Measurements from ENCODE around the gene ZNF334.

The ZNF334 gene

DNA sequence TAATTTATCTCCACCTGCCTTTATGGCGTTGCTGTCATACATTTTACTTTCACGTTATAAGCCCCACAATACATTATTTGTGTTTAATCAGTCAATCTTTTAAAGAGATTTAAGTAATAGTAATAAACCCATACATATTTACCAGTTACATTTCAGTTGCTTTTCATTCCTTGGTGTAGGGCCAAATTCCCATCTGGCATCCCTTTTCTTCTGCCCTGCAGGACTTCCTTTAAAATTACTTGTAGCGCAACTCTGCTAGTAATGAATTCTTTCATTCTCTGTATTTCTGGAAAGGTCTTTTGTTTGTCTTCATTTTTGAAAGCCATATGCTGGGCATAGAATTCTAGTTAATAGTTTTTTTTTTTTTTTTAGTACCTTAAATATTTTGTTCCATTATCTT lies 24.9 kb downstream of the ZNF334 start:
- DNase-seq = no peak

DNA sequence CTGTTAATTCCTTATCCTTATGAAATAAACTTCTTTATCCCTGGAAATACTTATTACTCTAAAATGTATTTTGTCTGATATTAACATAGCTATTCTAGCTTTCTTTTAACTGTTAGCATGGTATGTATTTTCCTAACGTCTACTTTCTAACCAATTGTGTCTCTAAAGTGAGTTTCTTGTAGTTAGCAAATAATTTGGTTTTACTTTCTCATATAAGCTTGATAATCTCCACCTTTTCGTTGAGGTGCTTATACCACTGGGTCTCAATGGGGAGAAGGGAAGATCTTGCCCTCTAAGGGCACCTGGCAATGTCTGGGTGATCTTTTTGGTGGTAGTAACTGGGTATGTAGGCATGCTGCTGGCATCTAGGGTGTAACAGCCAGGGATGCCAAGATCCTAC lies 25.7 kb downstream of the ZNF334 start:
- no peak for DNase-seq

DNA sequence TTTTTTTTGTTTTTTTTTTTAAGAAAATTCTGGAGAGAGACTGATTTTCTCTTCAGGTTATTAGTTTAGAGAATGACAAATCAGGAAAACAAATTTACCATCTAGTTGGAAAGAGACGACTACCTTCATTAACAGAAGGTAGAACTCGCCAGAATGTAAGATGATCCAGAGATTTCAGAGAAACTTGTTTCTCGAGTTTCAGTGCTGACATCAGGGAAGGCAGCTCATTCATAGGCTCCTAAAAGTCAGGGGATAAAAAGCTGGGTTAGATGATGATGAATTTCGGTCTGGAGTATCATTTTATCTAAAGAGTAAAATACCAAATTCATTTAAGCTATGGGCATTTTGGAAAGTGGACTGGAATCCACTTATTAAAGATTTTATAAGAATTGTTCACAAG lies 27.9 kb downstream of the ZNF334 start:
- DNase-seq = no peak

DNA sequence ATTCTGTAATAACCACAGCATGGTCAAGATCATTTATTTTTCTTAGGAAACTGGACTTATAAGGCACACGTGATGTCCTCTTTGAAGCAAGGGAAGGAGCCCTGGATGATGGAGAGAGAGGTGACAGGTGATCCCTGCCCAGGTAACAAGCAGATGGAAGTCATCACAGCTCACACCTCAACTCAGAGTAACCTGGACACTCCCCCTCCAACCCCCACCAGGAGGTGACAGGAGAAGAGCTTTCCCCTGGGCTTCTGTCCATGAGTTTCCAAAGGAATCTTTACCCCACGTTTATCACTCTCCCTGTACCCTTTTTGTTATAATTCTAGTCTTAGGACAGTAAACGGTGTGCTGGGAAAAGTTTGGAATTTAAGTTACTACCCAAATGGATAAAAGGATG lies 28.4 kb downstream of the ZNF334 start:
- no peak for DNase-seq

DNA sequence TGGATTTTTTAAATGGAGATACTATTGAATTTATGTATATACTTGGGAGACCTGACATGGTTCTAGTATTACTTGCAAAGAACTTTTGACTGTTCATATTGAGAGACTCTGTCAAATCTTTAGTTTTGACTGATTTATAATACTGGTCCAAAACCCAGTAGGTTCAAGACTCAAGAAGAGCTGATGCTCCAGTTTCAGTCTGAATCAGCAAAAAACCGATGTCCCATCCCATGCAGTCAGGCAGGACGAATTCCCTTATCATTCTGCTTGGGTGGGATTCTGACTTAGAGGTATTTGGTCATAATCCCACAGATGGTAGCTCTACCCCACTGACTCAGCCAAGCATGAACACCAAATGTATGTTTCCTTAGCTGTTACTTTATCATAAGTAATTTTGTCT lies 29.5 kb downstream of the ZNF334 start:
- no peak for DNase-seq

DNA sequence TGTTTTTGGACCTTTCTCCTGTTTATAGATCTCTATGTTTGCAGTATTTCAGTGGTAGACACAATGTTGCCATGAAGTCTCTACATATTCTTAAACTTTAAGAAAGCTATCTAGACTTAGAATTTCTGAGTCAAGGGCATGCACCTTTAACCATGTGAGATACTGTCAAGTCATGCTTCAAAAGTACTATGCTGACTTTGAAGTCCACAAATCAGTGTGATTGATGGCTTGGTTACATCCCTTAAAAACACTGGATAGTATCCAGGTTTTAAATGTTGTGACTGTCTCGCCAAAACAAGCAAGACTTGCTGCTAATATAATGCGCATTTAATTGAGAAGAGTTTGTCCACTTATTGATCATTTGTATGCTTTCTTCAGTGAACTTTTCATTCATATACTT lies 30.5 kb downstream of the ZNF334 start:
- no peak for DNase-seq

DNA sequence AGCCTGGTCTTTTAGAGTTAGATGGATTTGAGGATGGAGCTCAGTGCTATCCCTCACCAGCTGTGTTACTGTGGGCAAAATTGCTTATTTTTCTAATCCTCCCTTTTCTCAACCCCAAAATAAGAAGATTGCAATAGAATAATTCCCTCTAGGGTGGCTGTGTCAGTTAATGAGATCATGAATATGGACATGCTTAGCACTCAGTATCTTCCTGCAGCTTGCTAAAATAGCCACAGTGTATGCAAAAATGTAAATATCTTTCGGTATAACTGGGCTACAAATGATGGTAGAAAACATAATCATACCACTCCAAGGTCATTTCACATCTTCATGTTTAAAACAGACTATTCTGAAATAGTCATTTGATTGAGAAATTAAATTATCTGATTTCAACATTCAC lies 35.7 kb downstream of the ZNF334 start:
- DNase-seq = no peak

DNA sequence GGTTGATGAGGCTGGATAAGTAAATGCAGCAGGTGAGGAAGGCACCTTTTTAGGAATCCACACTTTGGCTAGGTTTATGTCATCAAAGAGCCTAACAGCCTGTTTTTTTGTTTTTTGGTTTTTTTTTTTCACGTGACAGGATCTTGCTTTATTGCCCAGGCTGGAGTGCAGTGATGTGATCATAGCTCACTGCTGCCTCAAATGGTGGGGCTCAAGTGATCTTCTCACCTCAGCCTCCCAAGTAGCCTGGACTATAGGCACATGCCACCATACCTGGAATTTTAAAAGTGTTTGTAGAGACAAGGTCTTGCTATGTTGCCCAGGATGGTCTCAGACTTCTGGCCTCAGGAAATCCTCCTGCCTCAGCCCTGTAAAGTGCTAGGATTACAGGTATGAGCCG lies 36.1 kb downstream of the ZNF334 start:
- DNase-seq = no peak

DNA sequence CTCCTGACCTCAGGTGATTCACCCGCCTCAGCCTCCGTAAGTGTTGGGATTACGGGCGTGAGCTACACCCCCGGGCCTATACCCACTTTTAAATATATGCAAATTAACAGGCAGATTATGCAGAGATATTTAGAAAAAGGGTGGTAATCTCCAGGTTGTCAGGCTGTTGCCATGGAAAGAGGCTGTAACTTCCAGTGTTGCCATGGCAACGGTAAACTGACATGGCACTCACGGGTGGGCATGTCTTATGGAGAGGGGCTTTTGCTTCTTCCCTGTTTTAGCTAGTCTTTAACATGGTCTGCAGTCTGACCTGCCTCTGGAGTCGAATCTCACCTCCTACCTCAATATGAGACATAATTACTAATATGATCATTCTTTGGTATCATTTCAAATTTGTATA lies 44.9 kb downstream of the ZNF334 start:
- no peak for DNase-seq

DNA sequence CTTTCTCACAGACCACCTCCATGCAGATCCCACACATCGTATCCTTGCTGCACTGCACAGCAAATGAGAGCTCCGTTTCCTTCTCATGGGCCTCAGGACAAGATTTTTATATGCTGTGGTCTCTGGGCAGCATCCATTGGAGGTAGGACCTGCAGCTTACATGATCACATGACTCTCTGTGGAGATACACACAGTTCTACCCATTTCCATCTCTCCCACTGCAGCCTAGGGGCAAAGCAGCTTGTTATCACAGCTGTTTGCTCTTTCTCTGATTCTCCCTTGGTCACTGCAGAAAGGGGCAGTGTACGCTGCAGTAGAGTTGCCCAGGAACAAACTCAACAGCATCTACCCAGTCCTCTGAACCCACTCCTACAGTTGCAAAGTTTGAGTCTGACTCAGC lies 48.9 kb downstream of the ZNF334 start:
- DNase-seq = no peak

DNA sequence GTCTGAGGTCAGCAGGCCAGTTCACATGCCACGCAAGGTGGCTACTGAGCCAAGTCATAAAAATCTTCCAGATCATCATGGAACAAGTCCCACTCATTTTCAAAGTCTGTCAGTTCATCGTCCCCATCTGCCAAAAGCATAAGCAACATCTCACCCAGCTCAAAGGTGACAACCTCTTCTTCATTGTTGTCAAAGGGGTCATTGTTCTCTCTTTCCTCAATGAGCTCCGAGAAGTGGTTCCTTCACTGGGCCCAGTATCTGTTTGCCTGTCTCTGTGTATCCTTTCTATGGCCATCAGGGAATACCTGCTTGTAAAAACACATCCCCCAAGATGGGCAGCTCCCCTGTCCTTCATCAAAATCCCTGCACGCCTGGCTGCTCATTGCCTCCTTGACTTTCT lies 49.5 kb downstream of the ZNF334 start:
- DNase-seq = no peak

DNA sequence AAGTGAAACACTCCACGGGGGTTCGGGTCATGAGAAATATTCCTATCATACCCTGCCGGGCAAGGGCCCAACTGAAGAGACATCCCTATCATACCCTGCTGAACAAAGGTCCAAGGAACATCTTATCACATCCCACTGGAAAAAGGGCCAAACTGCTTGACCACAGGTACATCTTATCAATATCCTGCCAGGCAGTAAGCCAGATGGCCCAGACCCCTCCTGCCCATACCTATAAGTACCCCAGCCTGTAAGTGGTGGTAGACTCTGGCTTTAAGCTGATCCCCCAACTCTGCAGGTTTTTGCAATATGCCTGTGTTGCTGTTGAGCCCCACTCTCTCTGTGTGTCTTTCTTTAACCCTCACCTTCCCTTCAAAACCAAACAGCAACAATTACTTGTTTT lies 51.6 kb downstream of the ZNF334 start:
- no peak for DNase-seq

DNA sequence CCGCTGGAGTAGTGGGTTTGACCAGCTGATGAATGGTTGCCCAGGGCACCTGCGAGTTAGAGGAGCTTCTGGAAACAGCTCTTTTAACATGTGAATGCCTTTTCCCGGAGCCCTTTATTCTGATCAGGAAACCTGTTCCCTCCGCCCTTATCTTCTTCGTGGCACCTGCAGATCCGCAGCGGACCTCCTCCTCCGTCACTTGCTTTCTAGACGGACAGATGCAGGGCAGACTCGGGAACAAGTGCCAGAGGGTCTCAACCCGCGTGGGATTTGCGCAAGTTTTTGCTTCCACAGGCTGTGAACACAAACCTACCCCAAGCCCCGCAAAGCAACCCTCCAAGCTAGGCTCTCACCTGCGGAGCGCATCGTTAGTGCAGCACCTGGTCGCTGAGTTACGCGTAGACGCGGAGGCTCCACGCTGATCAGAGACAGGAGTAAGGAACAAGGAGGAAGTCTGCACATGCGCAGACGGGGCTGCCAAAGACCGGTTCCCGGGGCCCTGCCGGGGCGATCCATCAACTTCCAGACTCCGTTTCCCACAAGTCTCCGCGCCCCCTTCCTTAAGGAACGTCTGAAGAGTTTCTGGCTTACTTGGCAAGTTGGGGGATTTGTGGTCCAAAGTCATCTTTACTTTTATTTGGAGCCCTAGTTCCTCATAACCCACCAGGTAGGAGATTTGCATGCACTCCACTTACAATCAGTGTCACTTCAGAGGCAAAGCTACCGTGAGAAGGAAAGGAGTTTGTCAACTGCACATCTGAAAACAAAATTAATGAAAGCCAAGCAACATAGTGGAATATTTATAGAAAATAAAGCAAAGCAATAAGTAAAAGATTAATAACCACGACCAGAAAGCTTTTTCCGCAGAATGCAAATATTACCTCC lies 54.3 kb downstream of the ZNF334 start:
- DNase-seq = peak in 37 of 51 donors; percentile 1 to 69 (median 31)

DNA sequence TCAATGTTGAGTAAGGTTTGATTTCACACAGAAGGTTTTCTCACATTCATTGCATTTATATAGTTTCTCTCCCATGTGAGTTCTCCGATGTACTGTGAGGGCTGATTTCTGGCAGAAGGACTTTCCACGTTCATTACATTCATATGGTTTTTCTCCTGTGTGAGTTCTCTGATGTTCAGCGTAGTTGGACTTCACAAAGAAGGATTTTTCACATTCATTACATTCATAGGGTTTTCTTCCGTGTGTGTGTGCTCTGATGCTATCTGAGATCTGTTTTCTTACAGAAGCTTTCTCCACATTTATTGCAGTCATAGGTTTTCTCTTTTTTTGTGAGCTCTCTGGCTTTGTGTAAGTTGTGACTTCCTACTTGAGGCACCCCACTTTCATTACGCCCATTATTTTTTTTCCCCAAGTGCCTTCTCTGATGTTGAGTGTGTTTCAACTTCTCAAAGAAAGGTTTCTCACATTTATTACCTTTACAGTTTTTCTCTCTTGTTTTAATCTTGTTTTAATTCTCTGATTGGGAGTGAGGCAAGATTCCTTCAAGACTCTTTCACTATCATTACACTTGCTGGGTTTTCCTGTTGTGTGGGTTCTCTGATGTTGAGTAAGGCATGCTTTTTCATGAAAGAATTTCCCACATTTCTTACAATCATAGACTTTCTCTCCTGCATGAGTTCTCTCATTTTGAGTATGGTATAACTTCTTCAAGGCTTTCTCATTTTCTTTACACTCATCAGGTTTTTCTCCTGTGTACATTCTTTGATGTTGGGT lies 56.9 kb downstream of the ZNF334 start:
- no peak for DNase-seq

DNA sequence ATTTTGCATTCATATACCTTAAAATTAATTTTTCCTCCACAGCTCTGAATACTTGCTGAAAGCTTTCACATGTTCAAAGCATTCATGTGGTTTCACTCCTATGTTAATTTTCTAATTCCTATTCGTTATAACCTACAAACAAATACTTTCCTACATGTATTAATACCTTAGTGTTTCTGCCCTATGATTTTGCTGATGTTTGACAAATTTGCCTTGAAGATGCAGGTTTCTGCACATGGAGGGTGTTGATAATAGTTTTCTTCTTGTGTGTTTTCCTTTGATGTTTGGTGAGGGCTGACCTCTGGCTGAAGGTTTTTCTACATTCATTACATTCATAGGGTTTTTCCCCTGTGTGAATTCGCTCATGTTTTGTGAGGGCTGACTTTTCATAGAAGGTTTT lies 57.6 kb downstream of the ZNF334 start:
- DNase-seq = no peak

Measured in hypothalamus (tissue), 51 donors.